ENCODE measurements around the gene SLC8A1. TPM values are rescaled to one million over a fixed set of nuclear protein-coding genes. Genes with fewer than 3 reads are reported as not detected.

Gene SLC8A1
- total RNA-seq, 1 donor from 2014 or later: 4.2 TPM

DNA sequence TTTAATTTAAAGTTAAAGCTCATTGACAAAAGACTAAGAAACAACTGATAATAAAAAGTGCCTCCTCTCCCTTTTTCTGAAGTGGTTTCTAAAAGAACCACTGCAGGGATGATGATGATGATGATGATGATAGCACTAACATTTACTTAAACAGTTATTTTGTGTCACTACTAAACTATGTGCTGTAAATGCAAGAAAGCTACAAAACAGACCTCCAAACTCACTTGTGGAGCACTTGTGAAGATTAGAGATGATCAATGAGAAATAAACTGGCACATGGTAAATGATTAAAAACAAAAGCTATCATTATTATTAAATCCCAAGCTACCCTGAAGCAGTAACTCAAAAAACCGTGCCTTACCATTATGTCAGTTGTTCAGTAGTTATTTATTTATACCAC is 88.7 kb downstream of the SLC8A1 start:
- peaks cover 14% of the 10 kb centered on the region for H3K4me1 Mint-ChIP-seq
- no peak for DNase-seq (ENCODE audit: low read depth, low spot score)
- TF ChIP-seq CTCF (conservative IDR thresholded peaks at IDR 0.05): no peak
- H3K27me3 Mint-ChIP-seq (ENCODE audit: low read depth): no peaks in the 10 kb centered on the region
- no peak overlapping the region for H3K4me3 Mint-ChIP-seq
- no peak overlapping the region for H3K27ac Mint-ChIP-seq (ENCODE audit: unreplicated experiment)
- no peaks in the 10 kb centered on the region for H3K36me3 Mint-ChIP-seq (ENCODE audit: low read depth)
- no peaks in the 10 kb centered on the region for H3K9me3 Mint-ChIP-seq

DNA sequence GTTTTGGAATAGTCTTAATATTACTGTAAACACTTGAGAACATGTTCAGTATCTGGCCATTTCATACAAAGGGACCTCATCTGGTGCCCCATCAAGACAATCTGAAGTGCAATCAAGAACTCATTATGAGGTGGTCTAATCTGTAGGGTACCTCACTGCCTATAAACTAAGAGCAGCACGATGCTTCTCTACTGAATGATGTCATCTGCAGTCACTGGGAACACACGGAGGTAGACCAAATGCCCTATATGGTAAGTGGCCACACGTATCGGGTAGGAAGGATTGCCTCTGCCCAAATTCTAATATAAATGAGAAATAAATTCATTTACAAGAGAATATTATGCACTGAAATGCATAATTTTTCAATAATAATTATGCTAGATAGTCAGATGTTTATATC is 90.4 kb downstream of the SLC8A1 start:
- no peak overlapping the region for H3K27ac Mint-ChIP-seq (ENCODE audit: unreplicated experiment)
- H3K9me3 Mint-ChIP-seq: no peaks in the 10 kb centered on the region
- no peak for DNase-seq (ENCODE audit: low read depth, low spot score)
- no peak for TF ChIP-seq CTCF (conservative IDR thresholded peaks at IDR 0.05)
- no peaks in the 10 kb centered on the region for H3K36me3 Mint-ChIP-seq (ENCODE audit: low read depth)
- H3K4me3 Mint-ChIP-seq: no peak overlapping the region
- H3K27me3 Mint-ChIP-seq (ENCODE audit: low read depth): no peaks in the 10 kb centered on the region
- peaks cover 22% of the 10 kb centered on the region for H3K4me1 Mint-ChIP-seq

GRCh38 chr2:40360652-40361051 is 91.2 kb downstream of the SLC8A1 start:
- Mint-ChIP-seq H3K27me3 (ENCODE audit: low read depth) (no peaks in the 10 kb centered on the region), H3K4me1 (peaks cover 22% of the 10 kb centered on the region), H3K4me3 (no peak overlapping the region), H3K36me3 (ENCODE audit: low read depth) (no peaks in the 10 kb centered on the region), H3K9me3 (no peaks in the 10 kb centered on the region), H3K27ac (ENCODE audit: unreplicated experiment) (no peak overlapping the region)
- no peak for DNase-seq (ENCODE audit: low read depth, low spot score)
- no peak for TF ChIP-seq CTCF (conservative IDR thresholded peaks at IDR 0.05)

DNA sequence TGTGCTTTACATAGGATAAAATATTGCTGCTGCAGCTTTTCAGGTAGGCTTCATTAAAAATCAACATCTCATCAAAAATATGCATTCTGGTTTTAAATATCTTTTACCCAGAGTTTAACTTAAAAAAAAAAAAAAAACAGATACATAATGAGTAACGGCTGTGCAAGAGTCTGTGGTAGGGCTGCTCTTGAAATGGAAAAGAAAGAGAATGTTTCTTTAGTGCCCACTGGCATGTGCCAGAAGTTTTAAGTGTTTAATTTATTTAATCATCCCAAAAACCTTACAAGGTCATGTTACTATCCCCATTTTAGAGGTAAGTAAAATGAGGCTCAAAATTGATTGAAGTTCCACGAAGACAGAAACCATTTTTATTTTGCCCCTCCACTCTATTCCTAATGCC is 92.1 kb downstream of the SLC8A1 start:
- no peaks in the 10 kb centered on the region for H3K27me3 Mint-ChIP-seq (ENCODE audit: low read depth)
- no peak overlapping the region for H3K4me3 Mint-ChIP-seq
- H3K4me1 Mint-ChIP-seq: peaks cover 22% of the 10 kb centered on the region
- DNase-seq (ENCODE audit: low read depth, low spot score): no peak
- no peak for TF ChIP-seq CTCF (conservative IDR thresholded peaks at IDR 0.05)
- no peak overlapping the region for H3K27ac Mint-ChIP-seq (ENCODE audit: unreplicated experiment)
- H3K9me3 Mint-ChIP-seq: no peaks in the 10 kb centered on the region
- H3K36me3 Mint-ChIP-seq (ENCODE audit: low read depth): no peaks in the 10 kb centered on the region

GRCh38 chr2:40358783-40359182 is 93.1 kb downstream of the SLC8A1 start:
- TF ChIP-seq CTCF (conservative IDR thresholded peaks at IDR 0.05): no peak
- H3K27ac Mint-ChIP-seq (ENCODE audit: unreplicated experiment): no peak overlapping the region

DNA sequence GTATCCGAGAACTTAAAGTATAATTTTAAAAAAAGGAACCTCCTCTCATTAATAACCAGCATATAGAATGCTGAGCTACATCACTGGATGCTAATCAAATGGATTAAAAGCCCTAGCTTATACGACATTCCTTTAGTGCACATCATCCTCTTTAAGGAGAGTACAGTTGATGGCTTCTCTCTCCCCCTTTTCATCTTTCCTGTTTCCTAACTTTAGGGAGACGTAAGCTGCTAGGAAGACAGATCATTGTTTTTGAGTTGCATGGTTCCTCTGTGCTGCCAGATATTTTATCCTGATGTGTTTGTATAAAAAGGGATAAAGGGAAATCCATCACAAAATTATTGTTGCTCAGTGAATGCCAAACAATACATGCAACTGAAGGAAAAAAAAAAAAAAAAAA is 94.2 kb downstream of the SLC8A1 start:
- H3K9me3 Mint-ChIP-seq: no peaks in the 10 kb centered on the region
- H3K36me3 Mint-ChIP-seq (ENCODE audit: low read depth): no peaks in the 10 kb centered on the region
- H3K4me1 Mint-ChIP-seq: peaks cover 18% of the 10 kb centered on the region
- no peak for DNase-seq (ENCODE audit: low read depth, low spot score)
- H3K27me3 Mint-ChIP-seq (ENCODE audit: low read depth): no peaks in the 10 kb centered on the region
- H3K27ac Mint-ChIP-seq (ENCODE audit: unreplicated experiment): no peak overlapping the region
- no peak for TF ChIP-seq CTCF (conservative IDR thresholded peaks at IDR 0.05)
- H3K4me3 Mint-ChIP-seq: no peak overlapping the region

More at GRCh38 chr2:40358783-40359182, 93.1 kb downstream of the SLC8A1 start:
- no peak for DNase-seq (ENCODE audit: low read depth, low spot score)
- no peaks in the 10 kb centered on the region for H3K27me3 Mint-ChIP-seq (ENCODE audit: low read depth)
- H3K4me3 Mint-ChIP-seq: no peak overlapping the region
- H3K9me3 Mint-ChIP-seq: no peaks in the 10 kb centered on the region
- H3K4me1 Mint-ChIP-seq: peaks cover 21% of the 10 kb centered on the region
- no peaks in the 10 kb centered on the region for H3K36me3 Mint-ChIP-seq (ENCODE audit: low read depth)

Data from neural crest cell (in vitro differentiated cells).